NCI-H2196 treated with DMSO at 0.1 percent for 48 hours (cell line): ENCODE measurements around the gene NBAS.
"Not testable (repeated sequence)": the region's sequence is repeated elsewhere in the genome, so short reads cannot be mapped to it uniquely, and the experiment has no call there.

Experiments
- DNase-seq: peaks from one replicate; lab custom pipeline; 2025; ENCODE audit not compliant: unreplicated experiment; lab: John Stamatoyannopoulos, UW

NBAS gene

GRCh38 chr2:15273452-15273851, 287.7 kb downstream of the NBAS start:
- no peak for DNase-seq

- DNase-seq: no peak
Observed at GRCh38 chr2:15272942-15273341, 288.2 kb downstream of the NBAS start.

GRCh38 chr2:15271941-15272542, 289.1 kb downstream of the NBAS start:
- no peak for DNase-seq

GRCh38 chr2:15271276-15271675, 289.9 kb downstream of the NBAS start:
- DNase-seq: no peak

GRCh38 chr2:15269043-15269442, 292.1 kb downstream of the NBAS start:
- no peak for DNase-seq

- DNase-seq: no peak
Observed at GRCh38 chr2:15265889-15266288, 295.2 kb downstream of the NBAS start.

GRCh38 chr2:15263976-15264685, 297.0 kb downstream of the NBAS start:
- DNase-seq: no peak

GRCh38 chr2:15262792-15263191, 298.3 kb downstream of the NBAS start:
- DNase-seq: no peak

GRCh38 chr2:15260835-15261234, 300.3 kb downstream of the NBAS start:
- DNase-seq: no peak

GRCh38 chr2:15260196-15260595, 300.9 kb downstream of the NBAS start:
- DNase-seq: no peak

- DNase-seq: no peak
Observed at GRCh38 chr2:15259356-15259756, 301.8 kb downstream of the NBAS start.

GRCh38 chr2:15258385-15258784, 302.7 kb downstream of the NBAS start:
- DNase-seq: not testable (repeated sequence)

- no peak for DNase-seq
Observed at GRCh38 chr2:15253835-15254286, 307.3 kb downstream of the NBAS start.

GRCh38 chr2:15253247-15253646, 307.9 kb downstream of the NBAS start:
- DNase-seq: no peak

- no peak for DNase-seq
Observed at GRCh38 chr2:15251753-15252152, 309.4 kb downstream of the NBAS start.

- not testable (repeated sequence) for DNase-seq
Observed at GRCh38 chr2:15250946-15251345, 310.2 kb downstream of the NBAS start.

GRCh38 chr2:15246870-15247269, 314.3 kb downstream of the NBAS start:
- DNase-seq: no peak

GRCh38 chr2:15243762-15244161, 317.4 kb downstream of the NBAS start:
- no peak for DNase-seq

- DNase-seq: no peak
Observed at GRCh38 chr2:15242936-15243461, 318.1 kb downstream of the NBAS start.

- no peak for DNase-seq
Observed at GRCh38 chr2:15241929-15242328, 319.2 kb downstream of the NBAS start.

GRCh38 chr2:15241201-15241600, 319.9 kb downstream of the NBAS start:
- no peak for DNase-seq

GRCh38 chr2:15238028-15238427, 323.1 kb downstream of the NBAS start:
- DNase-seq: no peak
